ENCODE results near the gene WDFY4. TPM values are rescaled to one million over a fixed set of nuclear protein-coding genes. Genes with fewer than 3 reads are reported as not detected.

WDFY4 gene
- total RNA-seq, 1 donor from 2014 or later: 4.3 TPM

DNA sequence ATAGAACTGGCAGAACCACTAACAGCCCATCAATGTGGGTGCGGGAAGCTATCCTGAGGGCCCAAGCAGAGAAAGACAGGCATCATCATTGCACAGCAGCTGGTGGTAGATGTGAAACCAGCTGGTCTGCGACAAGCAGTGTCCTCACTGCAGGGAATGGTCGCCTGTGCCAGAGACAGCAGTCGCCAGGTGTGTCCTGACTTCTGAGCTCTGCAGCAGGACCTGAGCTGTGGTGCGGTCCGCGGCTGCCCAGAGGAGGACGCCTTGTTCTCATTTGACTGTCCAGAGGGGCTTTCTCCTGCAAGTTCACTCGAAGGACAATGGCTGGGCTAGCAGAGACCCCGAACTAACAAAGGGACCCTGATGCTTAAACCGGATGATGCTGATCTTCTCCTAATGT is 157.6 kb downstream of the WDFY4 start:
- DNase-seq (ENCODE audit: low spot score in 2 of 2, unreplicated experiment in 2 of 2): no peak
- Mint-ChIP-seq H3K9me3 (no peaks in the 10 kb centered on the region), H3K27me3 (ENCODE audit: low read depth) (peaks cover 31% of the 10 kb centered on the region), H3K4me3 (no peak overlapping the region), H3K27ac (no peak overlapping the region), H3K36me3 (no peaks in the 10 kb centered on the region), H3K4me1 (no peaks in the 10 kb centered on the region)
- TF ChIP-seq, protein P1, sequence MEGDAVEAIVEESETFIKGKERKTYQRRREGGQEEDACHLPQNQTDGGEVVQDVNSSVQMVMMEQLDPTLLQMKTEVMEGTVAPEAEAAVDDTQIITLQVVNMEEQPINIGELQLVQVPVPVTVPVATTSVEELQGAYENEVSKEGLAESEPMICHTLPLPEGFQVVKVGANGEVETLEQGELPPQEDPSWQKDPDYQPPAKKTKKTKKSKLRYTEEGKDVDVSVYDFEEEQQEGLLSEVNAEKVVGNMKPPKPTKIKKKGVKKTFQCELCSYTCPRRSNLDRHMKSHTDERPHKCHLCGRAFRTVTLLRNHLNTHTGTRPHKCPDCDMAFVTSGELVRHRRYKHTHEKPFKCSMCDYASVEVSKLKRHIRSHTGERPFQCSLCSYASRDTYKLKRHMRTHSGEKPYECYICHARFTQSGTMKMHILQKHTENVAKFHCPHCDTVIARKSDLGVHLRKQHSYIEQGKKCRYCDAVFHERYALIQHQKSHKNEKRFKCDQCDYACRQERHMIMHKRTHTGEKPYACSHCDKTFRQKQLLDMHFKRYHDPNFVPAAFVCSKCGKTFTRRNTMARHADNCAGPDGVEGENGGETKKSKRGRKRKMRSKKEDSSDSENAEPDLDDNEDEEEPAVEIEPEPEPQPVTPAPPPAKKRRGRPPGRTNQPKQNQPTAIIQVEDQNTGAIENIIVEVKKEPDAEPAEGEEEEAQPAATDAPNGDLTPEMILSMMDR (IDR thresholded peaks at IDR 0.05; ENCODE audit: unreplicated experiment): no peak

- peaks cover 32% of the 10 kb centered on the region for H3K27me3 Mint-ChIP-seq (ENCODE audit: low read depth)
- no peak for DNase-seq (ENCODE audit: low spot score in 2 of 2, unreplicated experiment in 2 of 2)
- no peak overlapping the region for H3K4me3 Mint-ChIP-seq
- TF ChIP-seq, protein P1 (IDR thresholded peaks at IDR 0.05; ENCODE audit: unreplicated experiment): no peak
- H3K4me1 Mint-ChIP-seq: no peaks in the 10 kb centered on the region
- H3K36me3 Mint-ChIP-seq: no peaks in the 10 kb centered on the region
- H3K9me3 Mint-ChIP-seq: no peaks in the 10 kb centered on the region
- no peak overlapping the region for H3K27ac Mint-ChIP-seq
Observed at GRCh38 chr10:48843198-48843597, 158.5 kb downstream of the WDFY4 start.

GRCh38 chr10:48844616-48845015 is 159.9 kb downstream of the WDFY4 start:
- Mint-ChIP-seq H3K4me3 (no peak overlapping the region), H3K36me3 (no peaks in the 10 kb centered on the region), H3K9me3 (no peaks in the 10 kb centered on the region), H3K27ac (no peak overlapping the region), H3K27me3 (ENCODE audit: low read depth) (peaks cover 37% of the 10 kb centered on the region), H3K4me1 (no peaks in the 10 kb centered on the region)
- TF ChIP-seq, protein P1 (IDR thresholded peaks at IDR 0.05; ENCODE audit: unreplicated experiment): no peak
- DNase-seq (ENCODE audit: low spot score in 2 of 2, unreplicated experiment in 2 of 2): no peak

- Mint-ChIP-seq H3K36me3 (no peaks in the 10 kb centered on the region), H3K9me3 (no peaks in the 10 kb centered on the region), H3K27me3 (ENCODE audit: low read depth) (peaks cover 41% of the 10 kb centered on the region), H3K27ac (no peak overlapping the region), H3K4me3 (no peak overlapping the region), H3K4me1 (no peaks in the 10 kb centered on the region)
- TF ChIP-seq, protein P1 (IDR thresholded peaks at IDR 0.05; ENCODE audit: unreplicated experiment): no peak
- no peak for DNase-seq (ENCODE audit: low spot score in 2 of 2, unreplicated experiment in 2 of 2)
Observed at GRCh38 chr10:48845512-48845911, 160.8 kb downstream of the WDFY4 start.

- H3K4me3 Mint-ChIP-seq: no peak overlapping the region
- H3K4me1 Mint-ChIP-seq: no peaks in the 10 kb centered on the region
- TF ChIP-seq, protein P1 (IDR thresholded peaks at IDR 0.05; ENCODE audit: unreplicated experiment): no peak
- H3K27ac Mint-ChIP-seq: no peak overlapping the region
- DNase-seq (ENCODE audit: low spot score in 2 of 2, unreplicated experiment in 2 of 2): no peak
- no peaks in the 10 kb centered on the region for H3K9me3 Mint-ChIP-seq
- no peaks in the 10 kb centered on the region for H3K36me3 Mint-ChIP-seq
- H3K27me3 Mint-ChIP-seq (ENCODE audit: low read depth): peaks cover 43% of the 10 kb centered on the region
Observed at GRCh38 chr10:48847691-48848090, 163.0 kb downstream of the WDFY4 start.

DNA sequence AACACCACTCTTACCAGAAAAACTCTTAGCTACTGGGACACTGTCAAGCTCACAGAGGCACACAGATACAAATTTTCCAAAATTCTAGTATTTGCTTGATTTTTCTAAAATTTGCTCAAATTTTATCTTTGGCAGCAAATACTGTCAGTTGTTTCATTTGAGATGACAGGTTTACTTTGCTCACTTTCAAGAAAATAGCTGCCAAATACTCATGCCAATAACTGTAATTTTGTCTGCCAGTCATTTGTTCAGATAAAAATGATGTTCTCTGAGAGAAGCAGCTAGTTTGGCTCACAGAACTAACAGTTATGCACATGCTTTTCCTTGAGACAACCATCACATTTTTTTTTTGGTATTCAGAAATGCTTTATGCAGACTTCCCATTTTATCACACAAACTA is 172.2 kb downstream of the WDFY4 start:
- TF ChIP-seq, protein P1 (IDR thresholded peaks at IDR 0.05; ENCODE audit: unreplicated experiment): no peak
- no peak for DNase-seq (ENCODE audit: low spot score in 2 of 2, unreplicated experiment in 2 of 2)
- no peaks in the 10 kb centered on the region for H3K36me3 Mint-ChIP-seq
- H3K4me1 Mint-ChIP-seq: no peaks in the 10 kb centered on the region
- peaks cover 49% of the 10 kb centered on the region for H3K27me3 Mint-ChIP-seq (ENCODE audit: low read depth)
- H3K27ac Mint-ChIP-seq: no peak overlapping the region
- H3K4me3 Mint-ChIP-seq: no peak overlapping the region
- peaks cover 12% of the 10 kb centered on the region for H3K9me3 Mint-ChIP-seq

Measured in mesothelial cell of epicardium (in vitro differentiated cells).